GM19193 (cell line): Measurements from ENCODE around the gene WDR33.

Experiments
- POLR2A ChIP-seq: IDR thresholded peaks from 4 replicates; pipeline ENCODE4 v1.6.1; 2011; ENCODE audit not compliant: insufficient read depth, insufficient read length; ENCODE audit errors: extremely low read depth

The WDR33 gene

GRCh38 chr2:127664065-127664894, 146.7 kb downstream of the WDR33 start:
- no peak for TF ChIP-seq POLR2A

- TF ChIP-seq POLR2A, result no peak
Measured at GRCh38 chr2:127663566-127664064, 147.4 kb downstream of the WDR33 start.

GRCh38 chr2:127662937-127663565, 147.9 kb downstream of the WDR33 start:
- no peak for TF ChIP-seq POLR2A

DNA sequence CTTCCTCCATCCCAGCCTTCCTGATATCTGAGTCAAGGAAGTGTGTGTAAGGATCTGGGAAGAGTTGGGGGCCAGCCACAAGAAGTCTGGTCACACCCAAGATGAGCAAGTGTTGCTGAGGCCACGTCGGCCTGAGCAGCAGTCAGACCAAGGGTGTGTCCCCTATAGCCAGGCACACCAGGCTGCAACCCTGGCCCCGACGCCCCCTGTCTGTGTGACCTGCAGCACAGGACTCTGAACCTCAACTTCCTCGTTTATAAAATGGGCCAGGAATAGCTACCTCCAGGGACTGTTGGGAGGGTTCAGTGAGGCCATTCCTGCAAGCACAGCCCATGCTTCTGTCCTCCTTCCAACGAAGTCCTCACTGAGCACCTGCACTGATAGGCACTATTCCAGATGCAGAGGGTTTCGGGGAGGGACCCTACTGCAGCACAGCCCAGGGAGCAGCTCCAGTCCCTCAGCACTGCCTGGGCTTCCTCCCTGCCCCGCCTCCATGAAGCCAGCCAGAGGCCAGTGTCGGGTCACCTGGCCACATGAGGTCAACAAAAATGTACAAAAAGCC, 148.9 kb downstream of the WDR33 start:
- TF ChIP-seq POLR2A, result no peak

- TF ChIP-seq POLR2A, result no peak
Measured at GRCh38 chr2:127661072-127661649, 149.8 kb downstream of the WDR33 start.

DNA sequence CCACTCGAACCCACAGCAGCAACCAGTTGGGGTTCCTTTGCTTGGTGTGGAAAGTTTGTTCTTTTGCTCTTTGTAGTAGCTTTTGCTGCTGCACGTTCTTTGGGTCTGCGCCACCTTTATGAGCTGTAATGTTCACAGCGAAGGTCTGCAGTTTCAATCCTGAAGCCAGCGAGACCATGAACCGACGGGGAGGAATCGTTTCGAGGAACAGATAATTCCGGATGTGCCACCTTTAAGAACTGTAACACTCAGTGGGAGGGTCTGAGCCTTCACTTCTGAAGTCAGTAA, 150.7 kb downstream of the WDR33 start:
- TF ChIP-seq POLR2A, result no peak

GRCh38 chr2:127659408-127660290, 151.3 kb downstream of the WDR33 start:
- no peak for TF ChIP-seq POLR2A

- TF ChIP-seq POLR2A, result no peak
Measured at GRCh38 chr2:127658641-127659407, 152.1 kb downstream of the WDR33 start.

DNA sequence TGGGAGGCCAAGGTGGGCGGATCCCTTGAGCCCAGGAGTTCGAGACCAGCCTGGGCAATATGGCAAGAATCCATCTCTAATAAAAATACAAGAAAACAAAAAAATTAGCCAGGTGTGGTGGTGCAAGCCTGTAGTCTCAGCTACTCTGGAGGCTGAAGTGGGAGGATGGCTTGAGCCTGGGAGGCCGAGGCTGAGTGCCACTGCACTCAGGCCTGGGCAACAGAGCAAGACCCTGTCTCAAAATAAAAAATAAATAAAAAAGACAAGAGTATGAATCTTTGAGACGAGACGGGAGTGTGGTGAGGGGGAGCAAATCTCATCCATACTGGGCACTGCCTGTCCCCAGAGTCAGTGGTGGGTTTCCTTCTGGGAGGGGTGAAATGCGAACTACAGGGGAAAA, 152.8 kb downstream of the WDR33 start:
- TF ChIP-seq POLR2A, result no peak

DNA sequence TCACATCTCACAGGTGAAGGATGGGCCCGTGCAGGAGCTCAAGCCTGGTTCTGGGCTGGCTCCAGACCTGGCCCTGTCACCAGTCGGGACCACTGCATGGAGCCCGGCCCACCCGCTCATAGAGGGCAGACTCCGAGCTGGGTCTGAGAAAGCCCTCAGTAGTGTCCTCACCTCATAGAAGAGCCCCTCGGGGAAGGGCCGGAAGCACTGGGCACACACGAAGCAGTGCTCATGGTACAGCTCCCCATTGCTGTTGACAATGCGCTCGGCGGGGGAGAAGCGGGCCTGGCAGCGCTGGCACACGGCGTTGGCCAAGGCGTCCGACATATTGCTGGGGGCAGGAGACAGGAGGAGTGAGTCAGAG, 153.8 kb downstream of the WDR33 start:
- TF ChIP-seq POLR2A, result no peak

GRCh38 chr2:127656569-127657231, 154.3 kb downstream of the WDR33 start:
- TF ChIP-seq POLR2A, result no peak

DNA sequence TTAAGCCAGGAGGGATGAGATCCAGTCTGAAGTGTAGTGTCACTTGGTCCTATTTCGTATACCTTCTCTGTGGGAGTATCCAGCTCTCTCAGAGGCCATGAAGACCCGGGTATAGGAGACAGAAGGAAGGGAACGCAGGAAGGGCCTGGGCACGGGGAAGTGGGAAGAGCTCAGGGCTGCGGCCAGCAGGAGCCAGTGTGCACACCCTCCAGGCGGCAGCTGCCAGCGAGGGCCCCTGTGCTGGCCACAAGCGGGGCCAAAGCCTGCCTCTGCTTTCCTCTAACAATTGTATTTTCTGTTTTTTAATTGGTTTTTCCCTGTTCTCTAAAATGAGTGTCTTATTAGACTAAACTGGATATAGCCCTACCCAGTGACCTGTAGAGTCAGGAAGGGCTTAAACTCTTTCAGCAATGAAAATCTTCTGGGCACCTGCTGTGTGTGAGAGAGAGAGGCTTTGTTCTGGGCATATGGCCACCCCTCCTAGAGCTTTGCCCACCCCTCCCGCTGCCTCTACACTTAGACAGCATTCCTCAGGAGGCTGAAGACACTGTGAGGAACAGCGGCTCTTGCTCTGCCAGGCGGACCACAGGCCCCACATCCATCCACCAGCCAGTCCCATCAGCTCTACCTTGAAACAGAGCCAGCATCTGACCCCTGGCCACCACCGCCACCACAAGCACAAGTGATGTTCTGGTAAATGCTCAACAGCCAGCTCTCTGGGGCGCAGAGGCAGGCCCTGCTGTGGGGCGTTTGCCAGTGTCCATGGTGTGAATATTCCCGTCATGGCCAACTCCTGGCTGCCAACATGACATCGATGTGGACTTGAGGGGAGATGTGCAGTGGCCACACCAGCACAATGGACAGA, 155.5 kb downstream of the WDR33 start:
- TF ChIP-seq POLR2A, result no peak

GRCh38 chr2:127654838-127655175, 156.2 kb downstream of the WDR33 start:
- no peak for TF ChIP-seq POLR2A

DNA sequence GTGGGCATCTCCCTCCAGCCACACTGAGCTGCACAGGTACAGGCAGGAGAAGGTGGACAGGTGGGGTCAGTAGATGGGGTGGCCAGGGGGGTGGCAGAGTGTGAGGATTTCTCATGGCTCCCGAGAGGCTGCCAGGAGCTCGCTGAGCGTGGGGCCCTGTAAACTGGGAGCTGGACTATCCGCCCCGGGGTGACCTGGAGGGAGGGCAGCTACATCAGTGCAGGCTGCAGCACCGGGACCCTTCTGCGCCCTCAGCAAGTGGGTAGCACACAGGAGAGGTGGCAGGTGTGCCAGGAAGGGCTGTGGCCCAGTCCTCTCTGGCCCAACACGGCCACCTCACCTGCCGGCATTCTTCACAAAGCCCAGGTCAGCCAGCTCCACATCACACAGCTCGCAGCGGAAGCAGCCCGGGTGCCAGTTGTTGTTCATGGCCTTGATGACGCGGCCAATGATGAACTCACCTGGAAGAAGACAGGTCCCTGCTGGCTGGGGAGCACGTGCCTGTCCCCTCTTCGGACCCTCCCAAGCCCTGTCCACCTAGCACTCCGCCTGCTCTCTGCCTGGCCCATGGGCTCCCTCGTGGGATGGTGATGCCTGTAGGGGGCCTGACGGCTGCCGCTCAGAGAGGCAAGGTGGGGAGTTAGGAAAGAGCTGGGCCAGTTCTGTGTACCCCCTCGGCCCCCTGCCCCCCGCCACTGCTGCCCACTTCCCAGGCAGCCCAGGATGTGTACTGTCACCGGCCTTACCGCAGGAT, 156.7 kb downstream of the WDR33 start:
- no peak for TF ChIP-seq POLR2A
